ENCODE results near the gene DOCK4.

GRCh38 chr7:112036071-112036470, 170.1 kb downstream of the DOCK4 start:
- TF ChIP-seq, protein P1, sequence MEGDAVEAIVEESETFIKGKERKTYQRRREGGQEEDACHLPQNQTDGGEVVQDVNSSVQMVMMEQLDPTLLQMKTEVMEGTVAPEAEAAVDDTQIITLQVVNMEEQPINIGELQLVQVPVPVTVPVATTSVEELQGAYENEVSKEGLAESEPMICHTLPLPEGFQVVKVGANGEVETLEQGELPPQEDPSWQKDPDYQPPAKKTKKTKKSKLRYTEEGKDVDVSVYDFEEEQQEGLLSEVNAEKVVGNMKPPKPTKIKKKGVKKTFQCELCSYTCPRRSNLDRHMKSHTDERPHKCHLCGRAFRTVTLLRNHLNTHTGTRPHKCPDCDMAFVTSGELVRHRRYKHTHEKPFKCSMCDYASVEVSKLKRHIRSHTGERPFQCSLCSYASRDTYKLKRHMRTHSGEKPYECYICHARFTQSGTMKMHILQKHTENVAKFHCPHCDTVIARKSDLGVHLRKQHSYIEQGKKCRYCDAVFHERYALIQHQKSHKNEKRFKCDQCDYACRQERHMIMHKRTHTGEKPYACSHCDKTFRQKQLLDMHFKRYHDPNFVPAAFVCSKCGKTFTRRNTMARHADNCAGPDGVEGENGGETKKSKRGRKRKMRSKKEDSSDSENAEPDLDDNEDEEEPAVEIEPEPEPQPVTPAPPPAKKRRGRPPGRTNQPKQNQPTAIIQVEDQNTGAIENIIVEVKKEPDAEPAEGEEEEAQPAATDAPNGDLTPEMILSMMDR (conservative IDR thresholded peaks at IDR 0.05 in 1 of 2, IDR thresholded peaks at IDR 0.05 in 1 of 2; ENCODE audit: extremely low read depth in 1 of 2, insufficient read depth in 1 of 2, low read depth in 1 of 2, low read length in 2 of 2): no peak
- no peak for TF ChIP-seq EZH2 (IDR thresholded peaks at IDR 0.05; ENCODE audit: borderline replicate concordance, low read length)

Data from mammary epithelial cell (primary cell).